ENCODE results near the gene INHBA.

GRCh38 chr7:41694495-41694894, 8.4 kb downstream of the INHBA start:
- TF ChIP-seq CTCF (conservative IDR thresholded peaks at IDR 0.05; ENCODE audit: low read depth in 2 of 2), result no peak
- no peak for TF ChIP-seq POLR2AphosphoS5 (IDR thresholded peaks at IDR 0.05; ENCODE audit: low read depth)
- TF ChIP-seq EZH2 (IDR thresholded peaks at IDR 0.05; ENCODE audit: low read depth, unreplicated experiment), result no peak
- no peak for TF ChIP-seq ETS1 (IDR thresholded peaks at IDR 0.05)
- TF ChIP-seq EZH2phosphoT487 (IDR thresholded peaks at IDR 0.05; ENCODE audit: unreplicated experiment), result no peak
- TF ChIP-seq JUNB (IDR thresholded peaks at IDR 0.05; ENCODE audit: unreplicated experiment), result no peak
- TF ChIP-seq, protein P1, sequence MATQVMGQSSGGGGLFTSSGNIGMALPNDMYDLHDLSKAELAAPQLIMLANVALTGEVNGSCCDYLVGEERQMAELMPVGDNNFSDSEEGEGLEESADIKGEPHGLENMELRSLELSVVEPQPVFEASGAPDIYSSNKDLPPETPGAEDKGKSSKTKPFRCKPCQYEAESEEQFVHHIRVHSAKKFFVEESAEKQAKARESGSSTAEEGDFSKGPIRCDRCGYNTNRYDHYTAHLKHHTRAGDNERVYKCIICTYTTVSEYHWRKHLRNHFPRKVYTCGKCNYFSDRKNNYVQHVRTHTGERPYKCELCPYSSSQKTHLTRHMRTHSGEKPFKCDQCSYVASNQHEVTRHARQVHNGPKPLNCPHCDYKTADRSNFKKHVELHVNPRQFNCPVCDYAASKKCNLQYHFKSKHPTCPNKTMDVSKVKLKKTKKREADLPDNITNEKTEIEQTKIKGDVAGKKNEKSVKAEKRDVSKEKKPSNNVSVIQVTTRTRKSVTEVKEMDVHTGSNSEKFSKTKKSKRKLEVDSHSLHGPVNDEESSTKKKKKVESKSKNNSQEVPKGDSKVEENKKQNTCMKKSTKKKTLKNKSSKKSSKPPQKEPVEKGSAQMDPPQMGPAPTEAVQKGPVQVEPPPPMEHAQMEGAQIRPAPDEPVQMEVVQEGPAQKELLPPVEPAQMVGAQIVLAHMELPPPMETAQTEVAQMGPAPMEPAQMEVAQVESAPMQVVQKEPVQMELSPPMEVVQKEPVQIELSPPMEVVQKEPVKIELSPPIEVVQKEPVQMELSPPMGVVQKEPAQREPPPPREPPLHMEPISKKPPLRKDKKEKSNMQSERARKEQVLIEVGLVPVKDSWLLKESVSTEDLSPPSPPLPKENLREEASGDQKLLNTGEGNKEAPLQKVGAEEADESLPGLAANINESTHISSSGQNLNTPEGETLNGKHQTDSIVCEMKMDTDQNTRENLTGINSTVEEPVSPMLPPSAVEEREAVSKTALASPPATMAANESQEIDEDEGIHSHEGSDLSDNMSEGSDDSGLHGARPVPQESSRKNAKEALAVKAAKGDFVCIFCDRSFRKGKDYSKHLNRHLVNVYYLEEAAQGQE (IDR thresholded peaks at IDR 0.05; ENCODE audit: unreplicated experiment), result no peak
- TF ChIP-seq CREB1 (CRISPR knock-in tag; IDR thresholded peaks at IDR 0.05; ENCODE audit: low read depth), result no peak
